K562 (cell line): ENCODE results near the gene EHMT2. TPM values are rescaled to one million over a fixed set of nuclear protein-coding genes. Genes with fewer than 3 reads are reported as not detected.
A peak's percentile ranks its signal among the peaks of the same experiment; 100 is the strongest.

ENCODE experiments used
- CTCFL ChIP-seq: IDR thresholded peaks from 2 replicates; pipeline ENCODE4 v1.6.1; 2011; ENCODE audit warnings: borderline replicate concordance, low read depth, mild to moderate bottlenecking, moderate library complexity, low read length; ENCODE audit not compliant: insufficient read depth, poor library complexity, severe bottlenecking
- GMEB1 ChIP-seq: fragments of 250-450 bp; sonication (Bioruptor Pico); IDR thresholded peaks from 2 replicates; pipeline ENCODE4 v1.4.0; 2020; ENCODE audit warnings: mild to moderate bottlenecking
- HSF4 ChIP-seq: fragments of 250-450 bp; sonication (Bioruptor Pico); IDR thresholded peaks from 2 replicates; pipeline ENCODE4 v2.1.2; 2022; ENCODE audit warnings: mild to moderate bottlenecking, moderate library complexity, borderline replicate concordance
- RBFOX2 ChIP-seq: fragments of 200-400 bp; formaldehyde crosslinking; IDR thresholded peaks from 2 replicates; pipeline ENCODE4 v1.6.1; 2017; ENCODE audit warnings: low read depth, mild to moderate bottlenecking, low read length, moderate library complexity
- ZNF282 ChIP-seq: sonication (generic); formaldehyde crosslinking; IDR thresholded peaks from 2 replicates; pipeline ENCODE4 v1.8.1; 2023; ENCODE audit warnings: missing genetic modification reagents
- polyA plus RNA-seq, 8 experiments: library from polyadenylated mRNA; depleted of rRNA in 4 of 8; stranded (reverse) in 5 of 8; unstranded in 3 of 8; fragments of >200 nt; fragmentation: Nextera tagmentation in 2 of 8; fragmentation: Illumina TruSeq in 1 of 8; extraction: Ambion mirVana in 2 of 8; extraction: Trizol in 1 of 8; gene quantifications; 2 replicates each; pipeline versions ENCODE4 v1.2.1 to v1.2.3, GENCODE V29; 2011 to 2014; ENCODE audit warnings: inconsistent platforms in 1 of 8, missing spikeins in 1 of 8
- total RNA-seq, 7 experiments: library from RNA; depleted of rRNA in 6 of 7; stranded (reverse); fragments of >200 nt in 6 of 7; fragmentation: Illumina TruSeq in 2 of 7; extraction: Trizol in 2 of 7; gene quantifications; 2 replicates each; pipeline versions ENCODE4 v1.2.1 to v1.2.3, GENCODE V29; 2011 to 2021; ENCODE audit warnings: low replicate concordance in 1 of 7
- TF ChIP-seq, protein P1 (sequence below): sonication (generic); formaldehyde crosslinking; IDR thresholded peaks from 2 replicates; pipeline ENCODE4 v1.8.0; 2022; ENCODE audit warnings: mild to moderate bottlenecking, missing genetic modification reagents
- TF ChIP-seq, protein P2 (sequence below): sonication (generic); formaldehyde crosslinking; IDR thresholded peaks from 2 replicates; pipeline ENCODE4 v1.8.0; 2022; ENCODE audit warnings: mild to moderate bottlenecking, missing genetic modification reagents
- TF ChIP-seq, protein P3 (sequence below): sonication (generic); formaldehyde crosslinking; IDR thresholded peaks from 2 replicates; pipeline ENCODE4 v1.4.0; 2020; ENCODE audit warnings: mild to moderate bottlenecking, missing genetic modification reagents
- TF ChIP-seq, protein P4 (sequence below), 2 experiments: IDR thresholded peaks; 2 replicates each; pipeline ENCODE4 v1.6.1; 2011; ENCODE audit warnings: borderline replicate concordance in 1 of 2, control low read depth in 1 of 2, low read depth in 1 of 2, low read length in 1 of 2, mild to moderate bottlenecking in 1 of 2, mixed read lengths in 1 of 2, moderate library complexity in 1 of 2; ENCODE audit not compliant: insufficient read depth in 1 of 2, insufficient read length in 1 of 2, poor library complexity in 1 of 2, severe bottlenecking in 1 of 2; ENCODE audit errors: extremely low read depth in 1 of 2

EHMT2 gene
- total and polyA plus RNA-seq, 9 of the 15 experiments (the other 6 are each of a cell fraction or from before 2014, with no cell fraction given): 2.1 to 63.8 (median 38.5) TPM

- peak; percentile 81 for TF ChIP-seq GMEB1 (CRISPR knock-in tag)
- TF ChIP-seq, protein P1, sequence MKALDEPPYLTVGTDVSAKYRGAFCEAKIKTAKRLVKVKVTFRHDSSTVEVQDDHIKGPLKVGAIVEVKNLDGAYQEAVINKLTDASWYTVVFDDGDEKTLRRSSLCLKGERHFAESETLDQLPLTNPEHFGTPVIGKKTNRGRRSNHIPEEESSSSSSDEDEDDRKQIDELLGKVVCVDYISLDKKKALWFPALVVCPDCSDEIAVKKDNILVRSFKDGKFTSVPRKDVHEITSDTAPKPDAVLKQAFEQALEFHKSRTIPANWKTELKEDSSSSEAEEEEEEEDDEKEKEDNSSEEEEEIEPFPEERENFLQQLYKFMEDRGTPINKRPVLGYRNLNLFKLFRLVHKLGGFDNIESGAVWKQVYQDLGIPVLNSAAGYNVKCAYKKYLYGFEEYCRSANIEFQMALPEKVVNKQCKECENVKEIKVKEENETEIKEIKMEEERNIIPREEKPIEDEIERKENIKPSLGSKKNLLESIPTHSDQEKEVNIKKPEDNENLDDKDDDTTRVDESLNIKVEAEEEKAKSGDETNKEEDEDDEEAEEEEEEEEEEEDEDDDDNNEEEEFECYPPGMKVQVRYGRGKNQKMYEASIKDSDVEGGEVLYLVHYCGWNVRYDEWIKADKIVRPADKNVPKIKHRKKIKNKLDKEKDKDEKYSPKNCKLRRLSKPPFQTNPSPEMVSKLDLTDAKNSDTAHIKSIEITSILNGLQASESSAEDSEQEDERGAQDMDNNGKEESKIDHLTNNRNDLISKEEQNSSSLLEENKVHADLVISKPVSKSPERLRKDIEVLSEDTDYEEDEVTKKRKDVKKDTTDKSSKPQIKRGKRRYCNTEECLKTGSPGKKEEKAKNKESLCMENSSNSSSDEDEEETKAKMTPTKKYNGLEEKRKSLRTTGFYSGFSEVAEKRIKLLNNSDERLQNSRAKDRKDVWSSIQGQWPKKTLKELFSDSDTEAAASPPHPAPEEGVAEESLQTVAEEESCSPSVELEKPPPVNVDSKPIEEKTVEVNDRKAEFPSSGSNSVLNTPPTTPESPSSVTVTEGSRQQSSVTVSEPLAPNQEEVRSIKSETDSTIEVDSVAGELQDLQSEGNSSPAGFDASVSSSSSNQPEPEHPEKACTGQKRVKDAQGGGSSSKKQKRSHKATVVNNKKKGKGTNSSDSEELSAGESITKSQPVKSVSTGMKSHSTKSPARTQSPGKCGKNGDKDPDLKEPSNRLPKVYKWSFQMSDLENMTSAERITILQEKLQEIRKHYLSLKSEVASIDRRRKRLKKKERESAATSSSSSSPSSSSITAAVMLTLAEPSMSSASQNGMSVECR: peak; percentile 28
- TF ChIP-seq ZNF282 (CRISPR knock-in tag): no peak
- TF ChIP-seq, protein P2, sequence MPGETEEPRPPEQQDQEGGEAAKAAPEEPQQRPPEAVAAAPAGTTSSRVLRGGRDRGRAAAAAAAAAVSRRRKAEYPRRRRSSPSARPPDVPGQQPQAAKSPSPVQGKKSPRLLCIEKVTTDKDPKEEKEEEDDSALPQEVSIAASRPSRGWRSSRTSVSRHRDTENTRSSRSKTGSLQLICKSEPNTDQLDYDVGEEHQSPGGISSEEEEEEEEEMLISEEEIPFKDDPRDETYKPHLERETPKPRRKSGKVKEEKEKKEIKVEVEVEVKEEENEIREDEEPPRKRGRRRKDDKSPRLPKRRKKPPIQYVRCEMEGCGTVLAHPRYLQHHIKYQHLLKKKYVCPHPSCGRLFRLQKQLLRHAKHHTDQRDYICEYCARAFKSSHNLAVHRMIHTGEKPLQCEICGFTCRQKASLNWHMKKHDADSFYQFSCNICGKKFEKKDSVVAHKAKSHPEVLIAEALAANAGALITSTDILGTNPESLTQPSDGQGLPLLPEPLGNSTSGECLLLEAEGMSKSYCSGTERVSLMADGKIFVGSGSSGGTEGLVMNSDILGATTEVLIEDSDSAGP (CRISPR knock-in tag): peak; percentile 98
- TF ChIP-seq, protein P3, sequence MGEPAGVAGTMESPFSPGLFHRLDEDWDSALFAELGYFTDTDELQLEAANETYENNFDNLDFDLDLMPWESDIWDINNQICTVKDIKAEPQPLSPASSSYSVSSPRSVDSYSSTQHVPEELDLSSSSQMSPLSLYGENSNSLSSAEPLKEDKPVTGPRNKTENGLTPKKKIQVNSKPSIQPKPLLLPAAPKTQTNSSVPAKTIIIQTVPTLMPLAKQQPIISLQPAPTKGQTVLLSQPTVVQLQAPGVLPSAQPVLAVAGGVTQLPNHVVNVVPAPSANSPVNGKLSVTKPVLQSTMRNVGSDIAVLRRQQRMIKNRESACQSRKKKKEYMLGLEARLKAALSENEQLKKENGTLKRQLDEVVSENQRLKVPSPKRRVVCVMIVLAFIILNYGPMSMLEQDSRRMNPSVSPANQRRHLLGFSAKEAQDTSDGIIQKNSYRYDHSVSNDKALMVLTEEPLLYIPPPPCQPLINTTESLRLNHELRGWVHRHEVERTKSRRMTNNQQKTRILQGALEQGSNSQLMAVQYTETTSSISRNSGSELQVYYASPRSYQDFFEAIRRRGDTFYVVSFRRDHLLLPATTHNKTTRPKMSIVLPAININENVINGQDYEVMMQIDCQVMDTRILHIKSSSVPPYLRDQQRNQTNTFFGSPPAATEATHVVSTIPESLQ: peak; percentile 75; the same call in 1 of the 2 replicates
- TF ChIP-seq, protein P4, sequence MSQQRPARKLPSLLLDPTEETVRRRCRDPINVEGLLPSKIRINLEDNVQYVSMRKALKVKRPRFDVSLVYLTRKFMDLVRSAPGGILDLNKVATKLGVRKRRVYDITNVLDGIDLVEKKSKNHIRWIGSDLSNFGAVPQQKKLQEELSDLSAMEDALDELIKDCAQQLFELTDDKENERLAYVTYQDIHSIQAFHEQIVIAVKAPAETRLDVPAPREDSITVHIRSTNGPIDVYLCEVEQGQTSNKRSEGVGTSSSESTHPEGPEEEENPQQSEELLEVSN (IDR thresholded peaks at IDR 0.05; ENCODE audit: borderline replicate concordance in 1 of 2, extremely low read depth in 1 of 2, insufficient read depth in 1 of 2, insufficient read length in 1 of 2, low read depth in 1 of 2, low read length in 1 of 2, poor library complexity in 1 of 2, severe bottlenecking in 1 of 2): peak; percentile 33 to 63
- TF ChIP-seq CTCFL: peak; percentile 0
- peak; percentile 79 for TF ChIP-seq RBFOX2
- TF ChIP-seq HSF4: no peak
Observed at GRCh38 chr6:31897612-31898382, at the start of gene EHMT2 (continued).
